ENCODE data around the gene KCTD1. TPM values are rescaled to one million over a fixed set of nuclear protein-coding genes. Genes with fewer than 3 reads are reported as not detected.

KCTD1 gene
- total RNA-seq, 1 donor from 2014 or later: 31.8 TPM

DNA sequence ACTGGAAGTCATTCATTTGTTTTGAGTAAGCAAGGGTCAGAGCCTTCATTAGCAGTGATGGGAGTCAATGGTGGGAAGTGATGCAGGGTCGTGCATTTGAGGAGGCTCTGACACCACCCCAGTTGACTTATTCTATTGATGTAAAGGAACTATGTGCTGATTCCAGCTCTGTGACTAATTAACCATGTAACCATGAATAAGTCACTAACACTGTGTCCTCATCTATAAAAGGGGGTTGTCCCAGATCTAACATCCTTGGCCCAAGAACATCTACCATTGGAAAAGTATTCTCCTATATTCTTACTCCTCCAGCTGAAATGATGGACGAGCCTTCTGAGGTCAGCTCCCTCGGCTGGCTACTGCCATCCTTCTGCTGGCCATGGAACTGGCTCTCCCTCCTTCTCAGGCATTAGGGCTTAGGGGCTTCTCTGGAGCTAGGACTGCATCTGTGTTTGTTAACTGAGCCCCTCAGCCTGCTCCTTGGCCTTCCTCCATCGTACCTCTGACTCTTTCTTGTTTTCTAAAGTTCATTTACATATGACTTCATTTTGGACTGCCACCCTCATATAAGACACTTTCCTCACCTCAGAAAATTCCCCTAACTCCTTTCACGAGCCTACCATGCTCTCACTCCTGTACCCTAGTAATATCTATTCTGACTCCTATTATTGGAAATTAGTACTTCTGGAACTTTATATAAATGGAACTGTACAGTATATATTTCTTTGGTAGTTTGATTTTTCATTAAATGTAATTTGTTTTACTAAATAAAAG lies 115.5 kb downstream of the KCTD1 start:
- H3K4me1 Mint-ChIP-seq (ENCODE audit: low read depth, unreplicated experiment): peaks cover 29% of the 10 kb centered on the region
- TF ChIP-seq EZH2 (IDR thresholded peaks at IDR 0.05; ENCODE audit: insufficient read depth, low read length): no peak
- TF ChIP-seq, protein P1, sequence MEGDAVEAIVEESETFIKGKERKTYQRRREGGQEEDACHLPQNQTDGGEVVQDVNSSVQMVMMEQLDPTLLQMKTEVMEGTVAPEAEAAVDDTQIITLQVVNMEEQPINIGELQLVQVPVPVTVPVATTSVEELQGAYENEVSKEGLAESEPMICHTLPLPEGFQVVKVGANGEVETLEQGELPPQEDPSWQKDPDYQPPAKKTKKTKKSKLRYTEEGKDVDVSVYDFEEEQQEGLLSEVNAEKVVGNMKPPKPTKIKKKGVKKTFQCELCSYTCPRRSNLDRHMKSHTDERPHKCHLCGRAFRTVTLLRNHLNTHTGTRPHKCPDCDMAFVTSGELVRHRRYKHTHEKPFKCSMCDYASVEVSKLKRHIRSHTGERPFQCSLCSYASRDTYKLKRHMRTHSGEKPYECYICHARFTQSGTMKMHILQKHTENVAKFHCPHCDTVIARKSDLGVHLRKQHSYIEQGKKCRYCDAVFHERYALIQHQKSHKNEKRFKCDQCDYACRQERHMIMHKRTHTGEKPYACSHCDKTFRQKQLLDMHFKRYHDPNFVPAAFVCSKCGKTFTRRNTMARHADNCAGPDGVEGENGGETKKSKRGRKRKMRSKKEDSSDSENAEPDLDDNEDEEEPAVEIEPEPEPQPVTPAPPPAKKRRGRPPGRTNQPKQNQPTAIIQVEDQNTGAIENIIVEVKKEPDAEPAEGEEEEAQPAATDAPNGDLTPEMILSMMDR (IDR thresholded peaks at IDR 0.05; ENCODE audit: insufficient read depth, low read depth, low read length): no peak
- no peak overlapping the region for H3K4me3 Mint-ChIP-seq (ENCODE audit: unreplicated experiment)
- Histone ChIP-seq H3K9ac (ENCODE audit: low read length) (no peak overlapping the region), H3K27ac (ENCODE audit: low read depth, low read length) (no peak overlapping the region), H3K27me3 (ENCODE audit: insufficient read depth, low read length) (no peaks in the 10 kb centered on the region), H3K36me3 (ENCODE audit: insufficient read depth, low read length) (no peaks in the 10 kb centered on the region), H3K79me2 (ENCODE audit: insufficient read depth, low read length) (no peaks in the 10 kb centered on the region), H3K4me3 (ENCODE audit: insufficient read depth, low read depth, low read length) (no peak overlapping the region), H3K4me1 (ENCODE audit: insufficient read depth, low read length) (peaks cover 8% of the 10 kb centered on the region), H3K4me2 (ENCODE audit: low read length) (no peak overlapping the region), H3K9me3 (ENCODE audit: insufficient read depth, low read depth, low read length) (no peaks in the 10 kb centered on the region), H2AFZ (ENCODE audit: low read depth, low read length) (no peak overlapping the region), H4K20me1 (ENCODE audit: insufficient read depth, low read length) (no peaks in the 10 kb centered on the region)
- FAIRE-seq (no peak), DNase-seq (ENCODE audit: low read depth) (no peak)
- H3K9me3 Mint-ChIP-seq (ENCODE audit: unreplicated experiment): no peaks in the 10 kb centered on the region
- H3K36me3 Mint-ChIP-seq (ENCODE audit: low read depth, unreplicated experiment): no peaks in the 10 kb centered on the region
- no peak overlapping the region for H3K27ac Mint-ChIP-seq (ENCODE audit: unreplicated experiment)
- H3K27me3 Mint-ChIP-seq (ENCODE audit: low read depth, unreplicated experiment): no peaks in the 10 kb centered on the region

DNA sequence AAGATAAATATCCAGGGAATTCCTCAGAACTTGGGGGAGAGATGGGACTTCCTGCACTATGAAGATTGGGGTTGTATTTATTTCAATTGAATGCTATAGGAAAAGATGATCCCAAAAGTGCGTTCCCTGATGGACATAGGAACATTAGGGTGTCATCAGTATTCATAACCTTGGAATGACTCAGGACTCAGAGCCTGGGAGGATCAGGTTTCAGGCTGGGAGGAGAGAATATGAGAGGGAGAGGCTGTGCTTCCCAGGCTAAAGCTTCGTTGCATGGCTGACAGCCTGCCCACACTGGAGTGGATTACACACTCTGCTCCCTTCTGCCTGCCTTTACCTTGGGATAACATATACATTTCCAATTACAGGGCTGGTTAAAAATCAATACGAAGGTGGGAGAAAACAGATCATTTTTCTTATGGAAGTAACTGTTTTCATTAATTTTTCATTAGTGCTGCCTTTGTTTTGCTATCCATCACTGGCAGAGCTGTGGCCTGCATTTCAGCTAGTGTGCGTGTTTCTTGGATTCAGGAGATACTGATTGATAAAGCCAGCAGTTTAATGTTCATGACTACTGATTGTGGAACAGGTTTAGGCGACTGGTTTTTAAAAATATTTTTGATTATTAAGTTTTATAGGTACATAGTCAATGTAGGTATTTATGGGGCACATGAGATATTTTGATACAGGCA lies 118.7 kb downstream of the KCTD1 start:
- Histone ChIP-seq H4K20me1 (ENCODE audit: insufficient read depth, low read length) (no peaks in the 10 kb centered on the region), H2AFZ (ENCODE audit: low read depth, low read length) (peak overlapping the region; percentile 53), H3K4me2 (ENCODE audit: low read length) (no peak overlapping the region), H3K27me3 (ENCODE audit: insufficient read depth, low read length) (no peaks in the 10 kb centered on the region), H3K27ac (ENCODE audit: low read depth, low read length) (no peak overlapping the region), H3K4me3 (ENCODE audit: insufficient read depth, low read depth, low read length) (no peak overlapping the region), H3K79me2 (ENCODE audit: insufficient read depth, low read length) (no peaks in the 10 kb centered on the region), H3K36me3 (ENCODE audit: insufficient read depth, low read length) (no peaks in the 10 kb centered on the region), H3K9me3 (ENCODE audit: insufficient read depth, low read depth, low read length) (no peaks in the 10 kb centered on the region), H3K4me1 (ENCODE audit: insufficient read depth, low read length) (peaks cover 3% of the 10 kb centered on the region), H3K9ac (ENCODE audit: low read length) (no peak overlapping the region)
- FAIRE-seq (peak; percentile 80), DNase-seq (ENCODE audit: low read depth) (peak; percentile 80)
- no peaks in the 10 kb centered on the region for H3K36me3 Mint-ChIP-seq (ENCODE audit: low read depth, unreplicated experiment)
- H3K4me3 Mint-ChIP-seq (ENCODE audit: unreplicated experiment): no peak overlapping the region
- H3K4me1 Mint-ChIP-seq (ENCODE audit: low read depth, unreplicated experiment): peaks cover 16% of the 10 kb centered on the region
- no peaks in the 10 kb centered on the region for H3K9me3 Mint-ChIP-seq (ENCODE audit: unreplicated experiment)
- no peaks in the 10 kb centered on the region for H3K27me3 Mint-ChIP-seq (ENCODE audit: low read depth, unreplicated experiment)
- TF ChIP-seq, protein P1 (IDR thresholded peaks at IDR 0.05; ENCODE audit: insufficient read depth, low read depth, low read length): no peak
- TF ChIP-seq EZH2 (IDR thresholded peaks at IDR 0.05; ENCODE audit: insufficient read depth, low read length): no peak
- H3K27ac Mint-ChIP-seq (ENCODE audit: unreplicated experiment): peak overlapping the region; percentile 85

DNA sequence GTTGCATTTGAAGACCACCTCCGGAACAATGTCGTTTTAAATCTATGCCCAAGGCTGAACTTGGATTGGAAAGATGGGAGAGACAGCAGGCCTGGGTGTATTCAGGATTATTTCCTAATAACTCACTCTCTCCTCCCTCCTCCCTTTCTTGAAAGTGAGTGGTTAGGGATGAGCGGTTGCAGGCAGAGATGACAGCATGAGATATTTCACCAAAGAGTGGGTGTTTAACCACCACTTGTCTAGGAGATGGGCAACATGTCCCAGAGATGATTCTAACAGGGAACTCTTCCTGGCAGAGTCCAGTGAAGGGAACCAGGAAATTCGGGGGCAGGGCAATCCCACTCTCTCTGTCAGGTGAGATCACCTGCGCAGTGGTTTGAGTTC lies 123.2 kb downstream of the KCTD1 start:
- no peaks in the 10 kb centered on the region for H3K9me3 Mint-ChIP-seq (ENCODE audit: unreplicated experiment)
- peaks cover 3% of the 10 kb centered on the region for H3K4me1 ChIP-seq (ENCODE audit: insufficient read depth, low read length)
- no peak overlapping the region for H3K4me3 Mint-ChIP-seq (ENCODE audit: unreplicated experiment)
- H3K27me3 ChIP-seq (ENCODE audit: insufficient read depth, low read length): no peaks in the 10 kb centered on the region
- no peak for TF ChIP-seq EZH2 (IDR thresholded peaks at IDR 0.05; ENCODE audit: insufficient read depth, low read length)
- H3K27ac Mint-ChIP-seq (ENCODE audit: unreplicated experiment): no peak overlapping the region
- no peak for FAIRE-seq
- H3K9me3 ChIP-seq (ENCODE audit: insufficient read depth, low read depth, low read length): no peaks in the 10 kb centered on the region
- DNase-seq (ENCODE audit: low read depth): no peak
- H3K4me2 ChIP-seq (ENCODE audit: low read length): no peak overlapping the region
- peaks cover 12% of the 10 kb centered on the region for H3K27me3 Mint-ChIP-seq (ENCODE audit: low read depth, unreplicated experiment)
- no peak overlapping the region for H2AFZ ChIP-seq (ENCODE audit: low read depth, low read length)
- no peaks in the 10 kb centered on the region for H4K20me1 ChIP-seq (ENCODE audit: insufficient read depth, low read length)
- no peak overlapping the region for H3K4me3 ChIP-seq (ENCODE audit: insufficient read depth, low read depth, low read length)
- H3K36me3 ChIP-seq (ENCODE audit: insufficient read depth, low read length): no peaks in the 10 kb centered on the region
- H3K27ac ChIP-seq (ENCODE audit: low read depth, low read length): no peak overlapping the region
- H3K4me1 Mint-ChIP-seq (ENCODE audit: low read depth, unreplicated experiment): peaks cover 13% of the 10 kb centered on the region
- H3K36me3 Mint-ChIP-seq (ENCODE audit: low read depth, unreplicated experiment): no peaks in the 10 kb centered on the region
- H3K9ac ChIP-seq (ENCODE audit: low read length): no peak overlapping the region
- H3K79me2 ChIP-seq (ENCODE audit: insufficient read depth, low read length): no peaks in the 10 kb centered on the region

Data from astrocyte (in vitro differentiated cells and primary cell).